ENCODE results near the gene XRN1.

XRN1 gene

GRCh38 chr3:142259359-142259758 lies 188.5 kb downstream of the XRN1 start:
- no peak for DNase-seq

DNA sequence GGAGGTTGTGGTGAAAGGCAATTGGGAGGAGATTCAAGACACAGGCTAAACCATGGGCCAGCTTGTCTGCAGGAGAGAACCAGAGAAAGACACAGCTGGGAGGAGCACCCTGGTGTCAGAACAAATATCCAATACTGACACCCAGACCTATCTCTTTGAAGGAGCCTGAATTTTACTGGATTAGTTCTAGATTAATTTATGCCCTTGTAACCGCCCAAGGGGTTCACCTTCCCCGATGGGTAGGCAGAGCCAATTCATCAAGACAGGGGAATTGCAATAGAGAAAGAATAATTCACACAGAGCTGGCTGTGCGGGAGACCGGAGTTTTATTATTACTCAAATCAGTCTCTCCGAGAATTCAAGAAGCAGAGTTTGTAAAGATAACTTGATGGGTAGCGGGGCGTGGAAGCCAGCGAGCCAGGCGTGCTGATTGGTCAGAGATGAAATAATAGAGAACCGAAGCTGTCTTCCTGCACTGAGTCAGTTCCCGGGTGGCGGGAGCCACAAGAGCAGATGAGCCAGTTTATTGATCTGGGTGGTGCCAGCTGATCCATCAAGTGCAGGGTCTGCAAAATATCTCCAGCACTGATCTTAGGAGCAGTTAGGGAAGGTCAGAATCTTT lies 191.0 kb downstream of the XRN1 start:
- DNase-seq = no peak

All from activated CD4-positive, alpha-beta T cell treated with anti-CD3 and anti-CD28 coated beads, Interleukin-2, amount 50 U/mL, for 4 hours (primary cell).